Trophoblast cell (in vitro differentiated cells and primary cell): ENCODE data around the gene GGTLC1.
"Not testable (repeated sequence)": the region's sequence is repeated elsewhere in the genome, so short reads cannot be mapped to it uniquely, and the experiment has no call there.

ENCODE experiments used
- DNase-seq, 2 donors: peaks; one replicate each; pipeline ENCODE4 v3.0.0-alpha.2; 2016
- H2AFZ ChIP-seq: 2 replicates; pipeline ENCODE4 v1.6.1; 2013; ENCODE audit warnings: low read length, moderate library complexity, mild to moderate bottlenecking; ENCODE audit not compliant: insufficient read depth, poor library complexity
- H2AK5ac ChIP-seq: 2 replicates; pipeline ENCODE4 v1.6.1; 2013; ENCODE audit warnings: mild to moderate bottlenecking, low read length
- H2BK120ac ChIP-seq: 2 replicates; pipeline ENCODE4 v1.6.1; 2013; ENCODE audit warnings: low read length, mild to moderate bottlenecking, moderate library complexity; ENCODE audit not compliant: insufficient read depth, poor library complexity
- H2BK12ac ChIP-seq: 2 replicates; pipeline ENCODE4 v1.6.1; 2013; ENCODE audit warnings: mild to moderate bottlenecking, low read length, moderate library complexity
- H2BK5ac ChIP-seq: 2 replicates; pipeline ENCODE4 v1.6.1; 2013; ENCODE audit warnings: low read length, low read depth, moderate library complexity, mild to moderate bottlenecking; ENCODE audit not compliant: poor library complexity
- H3K14ac ChIP-seq: 2 replicates; pipeline ENCODE4 v1.6.1; 2013; ENCODE audit warnings: mild to moderate bottlenecking, low read length
- H3K18ac ChIP-seq: 2 replicates; pipeline ENCODE4 v1.6.1; 2013; ENCODE audit warnings: mild to moderate bottlenecking, low read length
- H3K23ac ChIP-seq: 2 replicates; pipeline ENCODE4 v1.6.1; 2013; ENCODE audit warnings: low read length
- H3K27ac ChIP-seq: 2 replicates; pipeline ENCODE4 v1.5.1; 2013; ENCODE audit warnings: low read depth, mild to moderate bottlenecking, inconsistent platforms, low read length, moderate library complexity
- H3K27me3 ChIP-seq: 2 replicates; pipeline ENCODE4 v1.6.1; 2013; ENCODE audit warnings: inconsistent platforms, mild to moderate bottlenecking, low read length, moderate library complexity; ENCODE audit not compliant: insufficient read depth
- H3K36me3 ChIP-seq, 2 experiments: 1 replicate in 1 of 2; 2 replicates in 1 of 2; pipeline ENCODE4 v1.6.1; 2013; ENCODE audit warnings: low read length in 2 of 2, mild to moderate bottlenecking in 2 of 2, moderate library complexity in 1 of 2; ENCODE audit not compliant: insufficient read depth in 2 of 2, control insufficient read depth in 1 of 2
- H3K4ac ChIP-seq: 2 replicates; pipeline ENCODE4 v1.6.1; 2013; ENCODE audit warnings: low read depth, mild to moderate bottlenecking, low read length, moderate library complexity
- H3K4me1 ChIP-seq, 2 experiments: 1 replicate in 1 of 2; 2 replicates in 1 of 2; pipeline ENCODE4 v1.6.1; 2013; ENCODE audit warnings: low read length in 2 of 2, mild to moderate bottlenecking in 2 of 2, moderate library complexity in 1 of 2; ENCODE audit not compliant: insufficient read depth in 2 of 2, control insufficient read depth in 1 of 2
- H3K4me2 ChIP-seq: 2 replicates; pipeline ENCODE4 v1.6.1; 2013; ENCODE audit warnings: inconsistent platforms, mild to moderate bottlenecking, low read length, moderate library complexity
- H3K4me3 ChIP-seq: 2 replicates; pipeline ENCODE4 v1.5.1; 2013; ENCODE audit warnings: mild to moderate bottlenecking, low read depth, low read length, inconsistent platforms
- H3K79me1 ChIP-seq: one replicate; pipeline ENCODE4 v1.6.1; 2013; ENCODE audit warnings: low read length
- H3K79me2 ChIP-seq: 2 replicates; pipeline ENCODE4 v1.6.1; 2013; ENCODE audit warnings: low read length, mild to moderate bottlenecking; ENCODE audit not compliant: control insufficient read depth, insufficient read depth, poor library complexity
- H3K9ac ChIP-seq: 2 replicates; pipeline ENCODE4 v1.6.1; 2013; ENCODE audit warnings: mild to moderate bottlenecking, low read length
- H3K9me3 ChIP-seq: 2 replicates; pipeline ENCODE4 v1.6.1; 2013; ENCODE audit warnings: low read depth, mild to moderate bottlenecking, control low read depth, inconsistent platforms, low read length; ENCODE audit not compliant: insufficient read depth
- H4K12ac ChIP-seq: 2 replicates; pipeline ENCODE4 v1.6.1; 2013; ENCODE audit warnings: low read depth, mild to moderate bottlenecking, low read length, moderate library complexity
- H4K8ac ChIP-seq: 2 replicates; pipeline ENCODE4 v1.6.1; 2013; ENCODE audit warnings: low read depth, mild to moderate bottlenecking, low read length, moderate library complexity
- H4K91ac ChIP-seq: one replicate; pipeline ENCODE4 v1.6.1; 2013; ENCODE audit warnings: low read depth, mild to moderate bottlenecking, low read length, moderate library complexity
- WGBS: extraction: QIAGEN DNeasy Blood & Tissue Kit; methylation state at CpG from one replicate; pipeline ENCODE4 v1.1.7; 2013; ENCODE audit warnings: missing lambda C conversion rate; ENCODE audit not compliant: insufficient read length, insufficient coverage; ENCODE audit errors: extremely low coverage; 5-methylcytosine and 5-hydroxymethylcytosine counted together

Gene GGTLC1

GRCh38 chr20:23990296-23990695 is 1.7 kb upstream of the GGTLC1 start:
- not testable (repeated sequence) for H3K27ac ChIP-seq, H2BK120ac ChIP-seq, H3K79me1 ChIP-seq, H2AFZ ChIP-seq, H3K4me2 ChIP-seq, H3K4ac ChIP-seq, H3K36me3 ChIP-seq, H4K8ac ChIP-seq, H4K12ac ChIP-seq, H3K79me2 ChIP-seq, H3K9me3 ChIP-seq, H3K27me3 ChIP-seq, H3K4me3 ChIP-seq, H3K14ac ChIP-seq, DNase-seq, H3K9ac ChIP-seq, H2BK12ac ChIP-seq, H3K18ac ChIP-seq, H3K23ac ChIP-seq, H2AK5ac ChIP-seq, H2BK5ac ChIP-seq, H4K91ac ChIP-seq, H3K4me1 ChIP-seq
- no CpG with 5 or more reads among the region's 12 CpGs for WGBS

GRCh38 chr20:23988966-23989365 is 387 bp upstream of the GGTLC1 start:
- H3K18ac ChIP-seq, H3K36me3 ChIP-seq, H4K91ac ChIP-seq, H3K27ac ChIP-seq, H3K14ac ChIP-seq, H3K23ac ChIP-seq, H2AK5ac ChIP-seq, H3K79me1 ChIP-seq, H2BK5ac ChIP-seq, H3K27me3 ChIP-seq, H2BK12ac ChIP-seq, H3K79me2 ChIP-seq, H4K8ac ChIP-seq, H3K4me2 ChIP-seq, H2AFZ ChIP-seq, DNase-seq, H3K9me3 ChIP-seq, H2BK120ac ChIP-seq, H3K9ac ChIP-seq, H3K4me1 ChIP-seq, H3K4me3 ChIP-seq, H3K4ac ChIP-seq, H4K12ac ChIP-seq: not testable (repeated sequence)
- WGBS = no CpG with 5 or more reads among the region's 9 CpGs

GRCh38 chr20:23986716-23987115 is 1.9 kb downstream of the GGTLC1 start:
- H3K4ac ChIP-seq, H2AK5ac ChIP-seq, H3K79me1 ChIP-seq, H3K27ac ChIP-seq, H3K4me3 ChIP-seq, H4K91ac ChIP-seq, H3K23ac ChIP-seq, DNase-seq, H2BK120ac ChIP-seq, H2AFZ ChIP-seq, H3K9me3 ChIP-seq, H4K12ac ChIP-seq, H4K8ac ChIP-seq, H3K27me3 ChIP-seq, H3K36me3 ChIP-seq, H3K18ac ChIP-seq, H2BK5ac ChIP-seq, H3K9ac ChIP-seq, H3K79me2 ChIP-seq, H3K4me1 ChIP-seq, H3K4me2 ChIP-seq, H2BK12ac ChIP-seq, H3K14ac ChIP-seq: not testable (repeated sequence)
- WGBS = no CpG with 5 or more reads among the region's 3 CpGs

- H2AFZ ChIP-seq, H3K14ac ChIP-seq, H2AK5ac ChIP-seq, H4K91ac ChIP-seq, H2BK5ac ChIP-seq, H3K9ac ChIP-seq, H3K18ac ChIP-seq, H3K23ac ChIP-seq, DNase-seq, H3K27me3 ChIP-seq, H4K8ac ChIP-seq, H2BK12ac ChIP-seq, H3K4ac ChIP-seq, H2BK120ac ChIP-seq, H3K27ac ChIP-seq, H3K79me2 ChIP-seq, H3K4me1 ChIP-seq, H3K79me1 ChIP-seq, H3K4me3 ChIP-seq, H4K12ac ChIP-seq, H3K4me2 ChIP-seq, H3K9me3 ChIP-seq, H3K36me3 ChIP-seq: not testable (repeated sequence)
- WGBS = no CpG with 5 or more reads among the region's 14 CpGs
These were observed 2.3 kb downstream of the GGTLC1 start for GRCh38 chr20:23986310-23986709.
